KOPT-K1 (cell line): ENCODE data around the gene LIN28B.
"Not testable (repeated sequence)": the region's sequence is repeated elsewhere in the genome, so short reads cannot be mapped to it uniquely, and the experiment has no call there.

Experiments
- H3K27ac ChIP-seq: fragments of 200-600 bp; sonication (generic); 2 replicates; pipeline ENCODE4 v1.5.1; 2016; ENCODE audit warnings: antibody characterized with exemption, mild to moderate bottlenecking, low read depth, low read length; ENCODE audit not compliant: poor library complexity, severe bottlenecking
- H3K36me3 ChIP-seq: fragments of 200-600 bp; sonication (generic); 2 replicates; pipeline ENCODE4 v1.5.1; 2017; ENCODE audit warnings: antibody characterized with exemption, mild to moderate bottlenecking, low read length, moderate library complexity; ENCODE audit not compliant: insufficient read depth
- H3K9me3 ChIP-seq: fragments of 200-600 bp; sonication (generic); 2 replicates; pipeline ENCODE4 v1.5.1; 2017; ENCODE audit warnings: antibody characterized with exemption, low read length, mild to moderate bottlenecking; ENCODE audit not compliant: insufficient read depth, poor library complexity, severe bottlenecking

LIN28B gene

DNA sequence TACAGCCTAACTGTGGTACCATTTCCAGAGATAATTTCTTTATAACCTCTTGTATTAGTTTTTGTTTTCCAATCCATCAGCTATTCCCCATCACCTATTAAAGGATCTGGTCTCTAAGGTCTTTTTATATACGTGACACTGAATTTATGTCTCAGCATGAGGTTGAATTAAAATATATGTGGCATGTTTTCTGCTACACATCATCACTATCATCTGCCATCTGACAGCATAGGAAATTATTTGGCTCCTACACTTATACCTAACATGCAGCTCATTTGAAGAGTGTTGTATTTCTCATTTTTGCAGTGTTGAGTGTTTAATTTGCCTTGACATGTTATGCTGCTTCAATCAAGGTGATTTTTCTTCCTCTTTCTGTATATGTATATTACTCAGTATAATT is 100.3 kb downstream of the LIN28B start:
- no peaks in the 10 kb centered on the region for H3K9me3 ChIP-seq
- peaks cover 19% of the 10 kb centered on the region for H3K36me3 ChIP-seq
- no peak overlapping the region for H3K27ac ChIP-seq

DNA sequence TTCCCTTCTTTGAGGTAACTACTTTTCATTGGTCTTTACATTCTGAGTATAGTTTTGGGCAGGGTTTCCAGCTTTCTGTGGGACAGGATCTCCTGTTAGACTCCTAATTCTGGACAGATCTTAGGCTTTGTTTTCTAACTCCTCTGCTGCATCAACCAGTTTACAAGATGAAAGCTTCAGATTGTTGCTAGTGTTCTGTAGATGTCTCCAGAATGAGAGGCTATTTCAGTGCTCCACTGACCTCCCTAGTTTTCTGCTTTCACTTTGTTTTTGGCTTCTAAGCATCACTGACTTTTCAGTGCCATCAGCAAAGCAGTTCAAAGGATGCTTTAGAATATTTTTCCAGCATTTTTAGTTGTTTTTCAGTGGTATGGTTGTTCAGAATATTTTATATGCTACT is 101.4 kb downstream of the LIN28B start:
- Histone ChIP-seq H3K36me3 (peaks cover 25% of the 10 kb centered on the region), H3K27ac (no peak overlapping the region), H3K9me3 (no peaks in the 10 kb centered on the region)

DNA sequence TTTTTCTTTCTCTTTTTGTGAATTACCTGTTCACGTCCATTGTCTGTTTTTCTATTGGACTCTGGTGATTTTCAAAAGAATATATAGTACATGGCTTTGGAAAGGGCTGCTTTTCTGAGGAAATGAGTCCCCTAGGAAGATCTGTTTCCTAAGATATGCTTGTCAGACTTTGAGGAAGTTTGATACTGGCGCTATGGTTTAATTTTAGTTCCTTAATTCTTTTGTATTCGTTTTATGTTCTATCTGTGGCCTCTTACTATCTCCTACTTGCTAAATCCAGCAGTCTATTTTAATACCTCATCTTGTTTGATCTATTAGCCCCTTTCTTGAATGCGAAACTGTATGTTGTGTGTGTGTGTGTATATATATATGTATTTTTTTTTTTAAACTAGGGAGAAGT is 101.9 kb downstream of the LIN28B start:
- no peaks in the 10 kb centered on the region for H3K9me3 ChIP-seq
- H3K36me3 ChIP-seq, result peaks cover 25% of the 10 kb centered on the region
- H3K27ac ChIP-seq, result no peak overlapping the region

DNA sequence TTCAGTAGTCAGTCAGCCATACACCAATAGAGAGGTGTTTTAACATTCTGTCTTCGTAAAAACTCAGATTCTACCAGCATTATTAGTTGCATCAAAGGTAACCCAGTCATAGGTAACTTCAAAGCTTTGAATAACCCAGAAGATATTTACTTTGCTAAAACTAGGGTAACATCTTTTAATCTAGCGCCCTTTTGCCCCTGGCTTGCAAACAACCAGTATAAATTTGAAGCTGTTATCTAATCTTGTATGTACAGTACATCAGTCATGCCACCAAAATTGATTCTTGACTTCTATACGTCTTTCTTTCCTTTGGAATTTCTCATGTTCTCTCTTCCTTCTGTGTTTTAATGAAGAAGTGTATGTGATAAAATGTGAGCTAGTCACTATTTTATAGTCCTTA is 109.3 kb downstream of the LIN28B start:
- Histone ChIP-seq H3K36me3 (peaks cover 16% of the 10 kb centered on the region; the same call in 1 of the 2 replicates), H3K9me3 (no peaks in the 10 kb centered on the region), H3K27ac (no peak overlapping the region)

DNA sequence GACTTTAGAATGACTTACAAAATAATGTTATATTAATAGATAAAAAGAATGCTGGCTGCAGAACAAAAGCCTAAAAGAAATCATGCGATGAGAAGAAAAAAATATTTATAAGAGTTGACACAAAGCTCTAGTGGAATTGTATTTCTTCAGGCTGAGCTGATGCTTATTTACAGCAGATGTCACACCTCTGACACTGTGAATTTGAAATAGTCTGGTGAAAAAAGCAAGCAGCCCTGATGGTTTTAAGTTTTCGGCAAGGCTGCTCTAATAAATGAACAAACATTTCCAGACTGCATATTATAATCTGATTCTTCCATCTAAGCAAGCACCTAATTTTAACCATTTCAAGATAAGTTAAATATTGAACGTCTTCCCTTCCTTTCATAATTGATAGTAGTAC is 109.9 kb downstream of the LIN28B start:
- no peaks in the 10 kb centered on the region for H3K9me3 ChIP-seq
- H3K36me3 ChIP-seq, result peaks cover 16% of the 10 kb centered on the region; the same call in 1 of the 2 replicates
- no peak overlapping the region for H3K27ac ChIP-seq

DNA sequence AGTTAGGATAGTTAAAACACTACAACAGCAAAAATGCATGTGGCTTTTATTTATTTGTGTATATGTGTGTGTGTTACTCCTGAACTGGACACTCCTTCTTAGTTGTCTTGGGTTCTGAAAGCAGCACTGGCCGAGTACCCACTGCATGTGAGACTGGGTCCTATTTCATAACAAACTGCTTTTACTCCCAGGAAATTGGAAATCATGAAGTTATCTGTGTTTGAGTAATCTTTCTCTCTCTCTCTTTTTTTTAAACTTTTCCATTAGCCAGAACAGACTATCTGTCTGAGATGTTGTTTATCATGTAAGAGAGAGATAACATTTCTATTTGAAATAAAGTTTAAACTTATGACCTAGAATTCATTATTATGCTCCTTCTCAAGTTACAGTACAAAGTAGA is 110.4 kb downstream of the LIN28B start:
- H3K9me3 ChIP-seq, result no peaks in the 10 kb centered on the region
- H3K36me3 ChIP-seq, result peaks cover 16% of the 10 kb centered on the region; the same call in 1 of the 2 replicates
- no peak overlapping the region for H3K27ac ChIP-seq

DNA sequence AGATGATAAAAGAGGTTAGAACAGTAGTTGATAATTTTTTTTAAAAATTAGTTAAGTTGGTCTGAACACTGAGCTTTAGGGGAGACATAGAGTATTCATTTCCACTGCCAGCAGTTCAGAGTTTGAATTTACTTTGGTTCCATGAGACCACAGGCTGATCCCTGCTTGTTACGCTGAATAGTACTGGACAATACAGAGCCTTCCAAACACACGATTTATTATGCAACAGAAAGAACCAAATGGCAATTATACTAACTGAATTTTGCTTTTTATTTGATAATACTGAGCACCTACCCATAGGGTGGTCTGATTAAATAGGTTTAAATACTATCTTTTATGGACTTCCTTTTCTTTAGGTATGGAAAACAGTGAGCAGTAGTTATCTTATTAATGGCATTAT is 111.5 kb downstream of the LIN28B start:
- Histone ChIP-seq H3K9me3 (no peaks in the 10 kb centered on the region), H3K27ac (no peak overlapping the region), H3K36me3 (peaks cover 10% of the 10 kb centered on the region; the same call in 1 of the 2 replicates)

DNA sequence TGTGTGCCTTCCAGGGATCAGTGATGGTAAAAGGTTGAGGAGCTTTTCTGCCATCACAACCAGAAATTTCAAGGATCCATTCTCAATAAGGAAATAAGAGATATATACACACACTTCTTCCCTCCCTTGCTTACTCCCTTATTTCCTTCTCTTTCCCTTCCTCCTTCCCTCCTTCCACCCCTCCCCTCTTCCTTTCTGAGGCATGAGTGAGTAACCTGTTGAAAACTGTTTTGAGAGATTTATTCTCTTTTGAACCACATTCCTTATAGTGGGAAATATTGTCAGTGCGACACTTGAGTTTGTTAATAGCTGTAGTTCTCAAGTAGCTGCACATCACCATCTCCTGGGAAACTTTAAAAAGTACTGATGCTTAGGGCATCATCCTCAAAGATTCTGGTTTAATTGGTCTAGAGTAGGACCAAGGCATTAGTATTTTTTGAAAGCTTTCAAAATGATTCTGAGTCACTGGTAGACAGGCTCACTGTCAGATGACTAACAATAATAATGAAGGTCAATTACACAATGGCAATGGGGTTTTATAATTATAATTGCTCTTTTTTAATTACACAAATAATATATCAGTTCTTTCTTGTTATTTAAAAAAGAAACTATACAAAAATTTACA is 113.0 kb downstream of the LIN28B start:
- Histone ChIP-seq H3K27ac (no peak overlapping the region), H3K36me3 (peaks cover 10% of the 10 kb centered on the region; the same call in 1 of the 2 replicates), H3K9me3 (no peaks in the 10 kb centered on the region)

DNA sequence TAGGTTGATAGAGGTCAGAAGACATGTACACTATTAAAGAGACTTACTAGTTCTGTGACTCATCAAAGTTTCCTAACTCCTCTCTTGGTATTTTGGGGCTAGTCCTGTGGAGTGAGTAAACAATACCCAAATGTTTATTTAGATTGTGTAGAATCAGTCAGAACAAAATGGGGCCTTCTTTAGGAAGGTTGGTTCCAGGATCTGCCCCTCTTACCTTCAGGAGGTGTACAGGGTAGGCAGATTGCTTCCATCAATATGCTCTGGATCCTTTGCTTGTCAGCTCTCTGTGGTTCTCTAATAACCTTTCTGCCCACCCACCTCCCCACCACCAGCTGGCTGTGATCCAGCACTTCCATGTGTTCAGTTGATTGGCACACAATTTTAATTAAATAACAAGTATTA is 115.9 kb downstream of the LIN28B start:
- H3K36me3 ChIP-seq, result no peaks in the 10 kb centered on the region
- H3K9me3 ChIP-seq, result no peaks in the 10 kb centered on the region
- H3K27ac ChIP-seq, result no peak overlapping the region

DNA sequence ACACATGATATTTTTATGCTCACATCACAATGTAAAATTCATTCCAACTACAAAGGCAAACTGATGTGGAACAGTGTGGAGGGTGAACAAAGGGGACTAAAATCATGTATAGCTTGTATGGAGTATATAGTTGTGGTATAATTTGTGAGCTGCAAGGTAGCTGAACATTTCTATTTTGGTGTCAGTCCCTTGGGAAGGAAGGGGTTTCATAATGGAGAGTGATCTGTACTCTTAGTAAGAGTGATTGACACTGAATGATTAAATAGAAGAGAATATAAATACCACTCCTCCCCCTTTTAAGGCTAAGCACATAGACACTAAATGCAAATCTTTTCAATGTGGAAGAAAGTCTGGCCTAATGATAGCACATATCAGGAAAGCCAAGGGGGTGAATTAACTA is 118.3 kb downstream of the LIN28B start:
- Histone ChIP-seq H3K9me3 (no peaks in the 10 kb centered on the region), H3K36me3 (peaks cover 22% of the 10 kb centered on the region), H3K27ac (no peak overlapping the region)

DNA sequence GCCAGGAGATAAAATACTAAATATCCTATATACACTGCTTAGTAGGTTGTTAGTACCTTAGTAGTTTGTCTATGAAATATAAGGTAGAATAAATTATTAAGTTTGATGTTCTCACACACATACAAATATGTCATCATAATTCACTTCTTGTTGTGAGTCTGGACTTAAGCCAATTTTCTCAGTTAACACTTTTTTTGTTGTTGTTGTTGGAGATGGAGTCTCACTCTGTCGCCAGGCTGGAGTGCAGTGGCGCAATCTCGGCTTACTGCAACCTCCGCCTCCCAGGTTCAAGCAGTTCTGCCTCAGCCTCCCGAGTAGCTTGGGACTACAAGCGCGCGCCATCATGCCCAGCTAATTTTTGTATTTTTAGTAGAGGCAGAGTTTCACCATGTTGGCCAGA is 119.5 kb downstream of the LIN28B start:
- H3K9me3 ChIP-seq, H3K27ac ChIP-seq: not testable (repeated sequence)
- H3K36me3 ChIP-seq, result peaks cover 34% of the 10 kb centered on the region

DNA sequence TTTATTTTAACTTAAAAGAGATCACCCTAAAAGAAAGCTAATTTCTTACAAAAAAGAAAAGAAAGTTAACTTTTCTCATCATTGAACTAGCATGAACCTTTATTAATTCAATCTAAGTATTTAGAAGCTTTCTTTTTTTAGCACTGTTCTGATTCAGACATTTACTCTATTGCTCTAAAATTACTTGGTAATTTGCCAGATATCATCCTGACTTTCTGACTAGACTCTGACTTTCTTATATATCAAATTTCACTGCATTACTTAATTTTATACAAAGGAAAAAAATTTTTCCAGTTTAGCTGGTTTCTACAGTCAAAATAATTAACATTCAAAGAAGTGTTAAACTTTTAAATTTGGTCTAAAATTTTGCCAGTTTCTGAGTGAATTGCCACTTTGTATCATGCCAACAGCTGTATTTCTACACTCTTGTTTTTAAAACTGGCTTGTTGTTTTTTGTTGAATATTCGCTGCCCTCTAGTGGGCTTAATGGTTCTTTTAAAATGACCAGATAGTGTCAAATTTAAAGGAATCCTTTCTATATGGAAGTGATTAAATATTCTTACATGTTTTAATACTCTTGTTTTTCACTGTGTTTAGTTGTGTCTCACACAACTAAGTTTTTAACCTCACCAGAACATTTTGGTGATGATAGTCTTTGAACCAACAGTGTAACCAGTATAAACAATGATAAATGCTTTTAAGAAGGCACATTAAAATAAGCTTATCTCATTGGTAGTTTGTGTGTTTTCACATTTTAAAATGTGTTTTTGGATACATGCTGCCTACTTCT is 120.9 kb downstream of the LIN28B start:
- Histone ChIP-seq H3K36me3 (peaks cover 36% of the 10 kb centered on the region), H3K9me3 (no peaks in the 10 kb centered on the region), H3K27ac (no peak overlapping the region)

DNA sequence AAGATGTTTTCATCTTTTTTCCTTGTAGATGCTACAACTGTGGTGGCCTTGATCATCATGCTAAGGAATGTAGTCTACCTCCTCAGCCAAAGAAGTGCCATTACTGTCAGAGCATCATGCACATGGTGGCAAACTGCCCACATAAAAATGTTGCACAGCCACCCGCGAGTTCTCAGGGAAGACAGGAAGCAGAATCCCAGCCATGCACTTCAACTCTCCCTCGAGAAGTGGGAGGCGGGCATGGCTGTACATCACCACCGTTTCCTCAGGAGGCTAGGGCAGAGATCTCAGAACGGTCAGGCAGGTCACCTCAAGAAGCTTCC is 121.4 kb downstream of the LIN28B start:
- peaks cover 36% of the 10 kb centered on the region for H3K36me3 ChIP-seq
- no peak overlapping the region for H3K27ac ChIP-seq
- no peaks in the 10 kb centered on the region for H3K9me3 ChIP-seq

DNA sequence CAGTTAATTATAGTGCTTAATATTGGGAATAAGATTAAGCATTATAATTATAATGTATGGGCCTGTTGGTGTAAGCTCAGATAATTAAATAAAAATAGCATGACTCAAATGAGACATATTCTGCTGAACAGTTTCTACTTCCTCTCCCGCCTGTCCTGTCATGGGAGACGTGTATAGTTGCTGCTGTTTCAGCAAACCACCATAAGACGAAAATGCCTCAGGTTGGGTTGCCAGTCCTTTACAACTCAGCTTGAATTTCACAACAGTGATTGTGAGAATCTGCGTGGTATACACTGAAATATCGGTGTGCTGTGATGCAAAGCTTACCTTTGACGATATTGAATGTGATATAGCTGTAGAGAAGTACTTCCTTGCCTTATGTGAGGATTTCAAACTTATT is 123.4 kb downstream of the LIN28B start:
- Histone ChIP-seq H3K27ac (no peak overlapping the region), H3K9me3 (no peaks in the 10 kb centered on the region)

DNA sequence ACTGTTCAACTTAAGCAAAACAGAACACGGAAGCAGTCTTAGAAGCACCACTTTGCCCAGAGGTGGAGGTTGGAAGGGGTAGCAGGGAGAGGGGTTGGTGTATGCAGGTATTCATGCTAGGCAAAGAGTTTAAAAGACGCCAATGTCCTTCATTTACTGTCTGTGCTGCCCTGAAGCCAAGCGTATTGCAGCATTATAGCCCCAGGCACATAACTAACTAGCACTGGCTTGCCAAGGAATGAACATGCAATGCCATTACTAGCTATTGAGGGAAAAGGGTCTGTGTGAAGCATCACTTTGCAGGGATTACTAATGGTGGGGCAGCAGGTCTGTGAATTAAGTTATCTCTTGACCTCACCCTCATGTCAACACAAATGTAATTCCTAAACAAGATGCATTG is 124.8 kb downstream of the LIN28B start:
- not testable (repeated sequence) for H3K9me3 ChIP-seq, H3K27ac ChIP-seq
- peaks cover 36% of the 10 kb centered on the region for H3K36me3 ChIP-seq

More for the DNA sequence above, 123.4 kb downstream of the LIN28B start:
- peaks cover 36% of the 10 kb centered on the region for H3K36me3 ChIP-seq
